ENCODE data around the gene HSD3B7.

DNA sequence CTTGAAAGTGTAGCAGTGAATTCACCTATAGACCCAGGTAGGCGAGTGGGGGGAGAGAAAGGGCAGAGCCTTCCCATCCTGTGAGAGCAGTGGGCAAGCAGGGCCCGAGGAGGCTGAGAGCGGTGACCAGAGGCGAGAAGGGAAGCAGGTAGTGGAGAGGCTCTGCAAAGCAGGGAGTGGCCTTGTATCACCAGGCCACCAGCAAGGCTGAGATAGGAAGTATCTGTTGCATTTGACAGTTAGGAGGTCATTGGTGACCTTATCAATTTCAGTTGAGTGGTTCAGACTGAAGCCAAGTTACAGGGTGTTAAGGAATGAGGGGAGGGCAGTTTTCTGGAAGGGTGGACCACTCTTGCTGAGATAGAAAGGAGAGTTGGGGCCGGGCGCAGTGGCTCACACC is 10.7 kb upstream of the HSD3B7 start:
- TF ChIP-seq, protein P1, sequence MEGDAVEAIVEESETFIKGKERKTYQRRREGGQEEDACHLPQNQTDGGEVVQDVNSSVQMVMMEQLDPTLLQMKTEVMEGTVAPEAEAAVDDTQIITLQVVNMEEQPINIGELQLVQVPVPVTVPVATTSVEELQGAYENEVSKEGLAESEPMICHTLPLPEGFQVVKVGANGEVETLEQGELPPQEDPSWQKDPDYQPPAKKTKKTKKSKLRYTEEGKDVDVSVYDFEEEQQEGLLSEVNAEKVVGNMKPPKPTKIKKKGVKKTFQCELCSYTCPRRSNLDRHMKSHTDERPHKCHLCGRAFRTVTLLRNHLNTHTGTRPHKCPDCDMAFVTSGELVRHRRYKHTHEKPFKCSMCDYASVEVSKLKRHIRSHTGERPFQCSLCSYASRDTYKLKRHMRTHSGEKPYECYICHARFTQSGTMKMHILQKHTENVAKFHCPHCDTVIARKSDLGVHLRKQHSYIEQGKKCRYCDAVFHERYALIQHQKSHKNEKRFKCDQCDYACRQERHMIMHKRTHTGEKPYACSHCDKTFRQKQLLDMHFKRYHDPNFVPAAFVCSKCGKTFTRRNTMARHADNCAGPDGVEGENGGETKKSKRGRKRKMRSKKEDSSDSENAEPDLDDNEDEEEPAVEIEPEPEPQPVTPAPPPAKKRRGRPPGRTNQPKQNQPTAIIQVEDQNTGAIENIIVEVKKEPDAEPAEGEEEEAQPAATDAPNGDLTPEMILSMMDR (conservative IDR thresholded peaks at IDR 0.05; ENCODE audit: low read depth, low read length), result no peak
- no peak for TF ChIP-seq POLR2A (IDR thresholded peaks at IDR 0.05; ENCODE audit: low read depth, low read length)
- TF ChIP-seq RFX5 (IDR thresholded peaks at IDR 0.05; ENCODE audit: low read depth, low read length), result no peak
- no peak for TF ChIP-seq CHD1 (IDR thresholded peaks at IDR 0.05; ENCODE audit: low read depth, low read length)
- TF ChIP-seq BHLHE40 (IDR thresholded peaks at IDR 0.05; ENCODE audit: low read depth, low read length), result no peak
- no peak for TF ChIP-seq CEBPB (IDR thresholded peaks at IDR 0.05; ENCODE audit: low read depth, low read length)
